Right atrium auricular region (tissue), 2 donors: ENCODE measurements around the gene HOMER2. TPM values are rescaled to one million over a fixed set of nuclear protein-coding genes. Genes with fewer than 3 reads are reported as not detected.

ENCODE experiments used
- DNase-seq: peaks from one replicate; pipeline ENCODE4 v3.0.0-alpha.2; 2019; ENCODE audit warnings: low spot score
- H3K27ac ChIP-seq, 2 donors: fragments of 200-600 bp; sonication (generic); 1 replicate in 1 of 2; 2 replicates in 1 of 2; pipeline ENCODE4 v1.5.1; 2016 to 2019
- H3K27me3 ChIP-seq, 2 donors: fragments of 200-600 bp; sonication (generic); one replicate each; pipeline versions ENCODE4 v1.5.1 to v1.6.0; 2017 to 2019
- H3K36me3 ChIP-seq: fragments of 200-600 bp; sonication (generic); one replicate; pipeline ENCODE4 v1.5.1; 2016
- H3K4me1 ChIP-seq, 2 donors: fragments of 200-600 bp; sonication (generic); one replicate each; pipeline versions ENCODE4 v1.5.1 to v1.6.0; 2017 to 2019
- H3K4me3 ChIP-seq, 2 donors: fragments of 200-600 bp; sonication (generic); 1 replicate in 1 of 2; 2 replicates in 1 of 2; pipeline ENCODE4 v1.5.1; 2017 to 2019; ENCODE audit warnings: mild to moderate bottlenecking in 1 of 2, moderate library complexity in 1 of 2
- H3K9me3 ChIP-seq, 2 donors: fragments of 200-600 bp; sonication (generic); one replicate each; pipeline ENCODE4 v1.5.1; 2019
- CTCF ChIP-seq, 2 donors: fragments of 200-600 bp; sonication (generic); IDR thresholded peaks; one replicate each; pipeline ENCODE4 v1.5.1; 2019; ENCODE audit warnings: antibody characterized with exemption in 2 of 2
- total RNA-seq, 2 donors: library from RNA; depleted of rRNA; stranded (reverse); fragments of >200 nt; gene quantifications; one replicate each; pipeline ENCODE4 v1.1.0, GENCODE V29; 2016

HOMER2 gene
- total RNA-seq, 2 donors from 2014 or later, result 18.3 to 24.8 TPM

- TF ChIP-seq CTCF (IDR thresholded peaks at IDR 0.05), result no peak
- DNase-seq, result no peak
- no peak overlapping the region for H3K27ac ChIP-seq
- peaks cover 0 to 14% of the 10 kb centered on the region in 2 donors for H3K4me1 ChIP-seq
- H3K4me3 ChIP-seq, result no peak overlapping the region
- no peaks in the 10 kb centered on the region for H3K27me3 ChIP-seq
- no peaks in the 10 kb centered on the region for H3K9me3 ChIP-seq
- H3K36me3 ChIP-seq, result no peaks in the 10 kb centered on the region
These were observed 1.7 kb downstream of the HOMER2 start for GRCh38 chr15:82950746-82951370.

- H3K4me1 ChIP-seq, result peaks cover 0 to 14% of the 10 kb centered on the region in 2 donors
- no peak for DNase-seq
- no peaks in the 10 kb centered on the region for H3K9me3 ChIP-seq
- no peak overlapping the region for H3K4me3 ChIP-seq
- no peak overlapping the region for H3K27ac ChIP-seq
- no peak for TF ChIP-seq CTCF (IDR thresholded peaks at IDR 0.05)
- no peaks in the 10 kb centered on the region for H3K36me3 ChIP-seq
- H3K27me3 ChIP-seq, result no peaks in the 10 kb centered on the region
These were observed 2.2 kb downstream of the HOMER2 start for GRCh38 chr15:82950295-82950694.

GRCh38 chr15:82946155-82946701 is 6.3 kb downstream of the HOMER2 start:
- TF ChIP-seq CTCF (IDR thresholded peaks at IDR 0.05), result no peak
- H3K36me3 ChIP-seq, result no peaks in the 10 kb centered on the region
- H3K9me3 ChIP-seq, result no peaks in the 10 kb centered on the region
- H3K4me1 ChIP-seq, result peaks cover 0 to 4% of the 10 kb centered on the region in 2 donors
- no peak overlapping the region for H3K27ac ChIP-seq
- no peaks in the 10 kb centered on the region for H3K27me3 ChIP-seq
- H3K4me3 ChIP-seq, result no peak overlapping the region
- DNase-seq, result no peak

GRCh38 chr15:82945326-82945725 is 7.2 kb downstream of the HOMER2 start:
- Histone ChIP-seq H3K36me3 (no peaks in the 10 kb centered on the region), H3K27ac (no peak overlapping the region), H3K4me3 (no peak overlapping the region), H3K9me3 (no peaks in the 10 kb centered on the region), H3K27me3 (no peaks in the 10 kb centered on the region), H3K4me1 (no peaks in the 10 kb centered on the region)
- no peak for TF ChIP-seq CTCF (IDR thresholded peaks at IDR 0.05)
- no peak for DNase-seq

GRCh38 chr15:82944821-82945220 is 7.7 kb downstream of the HOMER2 start:
- no peak for DNase-seq
- H3K9me3 ChIP-seq, result no peaks in the 10 kb centered on the region
- H3K27ac ChIP-seq, result no peak overlapping the region
- no peaks in the 10 kb centered on the region for H3K36me3 ChIP-seq
- H3K4me1 ChIP-seq, result no peaks in the 10 kb centered on the region
- H3K4me3 ChIP-seq, result no peak overlapping the region
- no peak for TF ChIP-seq CTCF (IDR thresholded peaks at IDR 0.05)
- no peaks in the 10 kb centered on the region for H3K27me3 ChIP-seq

GRCh38 chr15:82944056-82944455 is 8.5 kb downstream of the HOMER2 start:
- no peaks in the 10 kb centered on the region for H3K36me3 ChIP-seq
- no peaks in the 10 kb centered on the region for H3K4me1 ChIP-seq
- no peak overlapping the region for H3K4me3 ChIP-seq
- no peaks in the 10 kb centered on the region for H3K9me3 ChIP-seq
- TF ChIP-seq CTCF (IDR thresholded peaks at IDR 0.05), result no peak
- H3K27me3 ChIP-seq, result no peaks in the 10 kb centered on the region
- DNase-seq, result no peak
- no peak overlapping the region for H3K27ac ChIP-seq
